K562 (cell line): ENCODE data around the gene H2AZ2. TPM values are rescaled to one million over a fixed set of nuclear protein-coding genes. Genes with fewer than 3 reads are reported as not detected.

Source experiments
- CHD1 ChIP-seq: fragments of 200-600 bp; sonication (generic); IDR thresholded peaks from one replicate; pipeline ENCODE4 v1.6.1; 2012; ENCODE audit warnings: mild to moderate bottlenecking, moderate library complexity, low read length, inconsistent platforms
- EP400 ChIP-seq: fragments of 450-650 bp; IDR thresholded peaks from 2 replicates; pipeline ENCODE4 v1.6.1; 2017; ENCODE audit warnings: antibody characterized with exemption, mild to moderate bottlenecking, moderate library complexity
- FOSL1 ChIP-seq: fragments of 200-800 bp; sonication (Bioruptor generic); conservative IDR thresholded peaks from 2 replicates; pipeline ENCODE4 v1.6.1; 2016; ENCODE audit warnings: missing genetic modification characterization, missing compliant biosample characterization
- HIVEP1 ChIP-seq: fragments of 250-450 bp; sonication (Bioruptor Pico); IDR thresholded peaks from 2 replicates; pipeline ENCODE4 v1.4.0; 2020; ENCODE audit warnings: mild to moderate bottlenecking
- HNRNPUL1 ChIP-seq: fragments of 200-400 bp; formaldehyde crosslinking; IDR thresholded peaks from 2 replicates; pipeline ENCODE4 v1.6.1; 2017; ENCODE audit warnings: low read length
- ID3 ChIP-seq, 2 experiments: fragments of 250-450 bp in 1 of 2; fragments of 450-650 bp in 1 of 2; sonication (Bioruptor Pico) in 1 of 2; IDR thresholded peaks; 2 replicates each; pipeline versions ENCODE4 v1.6.1 to v1.8.0; 2016 to 2021; ENCODE audit warnings: mild to moderate bottlenecking in 2 of 2, moderate library complexity in 2 of 2, missing compliant biosample characterization in 1 of 2, missing genetic modification characterization in 1 of 2
- MED1 ChIP-seq: sonication (generic); formaldehyde crosslinking; IDR thresholded peaks from 2 replicates; pipeline ENCODE4 v1.8.1; 2023; ENCODE audit warnings: missing genetic modification reagents, borderline replicate concordance
- MEF2D ChIP-seq: conservative IDR thresholded peaks from 2 replicates; pipeline ENCODE4 v1.6.1; 2016; ENCODE audit warnings: low read depth, missing genetic modification characterization, missing compliant biosample characterization
- POLR2AphosphoS5 ChIP-seq: IDR thresholded peaks from 2 replicates; pipeline ENCODE4 v1.6.1; 2011; ENCODE audit warnings: mild to moderate bottlenecking, low read depth, low read length, moderate library complexity; ENCODE audit not compliant: control insufficient read depth, insufficient read depth
- POLR2G ChIP-seq: fragments of 200-400 bp; formaldehyde crosslinking; IDR thresholded peaks from 2 replicates; pipeline ENCODE4 v1.6.1; 2017; ENCODE audit warnings: low read depth, mild to moderate bottlenecking, antibody characterized with exemption, low read length, moderate library complexity
- RBM25 ChIP-seq: fragments of 200-400 bp; formaldehyde crosslinking; IDR thresholded peaks from 2 replicates; pipeline ENCODE4 v1.6.1; 2018; ENCODE audit warnings: low read length, low read depth, moderate library complexity; ENCODE audit not compliant: severe bottlenecking
- SAFB ChIP-seq: fragments of 200-400 bp; formaldehyde crosslinking; IDR thresholded peaks from 2 replicates; pipeline ENCODE4 v1.6.1; 2017; ENCODE audit warnings: low read depth, low read length, borderline replicate concordance
- TFAP4 ChIP-seq: sonication (generic); formaldehyde crosslinking; IDR thresholded peaks from 2 replicates; pipeline ENCODE4 v1.8.0; 2022; ENCODE audit warnings: missing genetic modification reagents, mild to moderate bottlenecking, moderate library complexity, borderline replicate concordance
- TRIM24 ChIP-seq, 2 experiments: fragments of 450-650 bp; IDR thresholded peaks; 2 replicates each; pipeline ENCODE4 v1.6.1; 2016
- ZNF274 ChIP-seq: IDR thresholded peaks from 2 replicates; pipeline ENCODE4 v1.6.1; 2011; ENCODE audit warnings: low read depth, mild to moderate bottlenecking, low read length, moderate library complexity, borderline replicate concordance
- polyA plus RNA-seq, 8 experiments: library from polyadenylated mRNA; depleted of rRNA in 4 of 8; stranded (reverse) in 5 of 8; unstranded in 3 of 8; fragments of >200 nt; fragmentation: Nextera tagmentation in 2 of 8; fragmentation: Illumina TruSeq in 1 of 8; extraction: Ambion mirVana in 2 of 8; extraction: Trizol in 1 of 8; gene quantifications; 2 replicates each; pipeline versions ENCODE4 v1.2.1 to v1.2.3, GENCODE V29; 2011 to 2014; ENCODE audit warnings: inconsistent platforms in 1 of 8, missing spikeins in 1 of 8
- total RNA-seq, 7 experiments: library from RNA; depleted of rRNA in 6 of 7; stranded (reverse); fragments of >200 nt in 6 of 7; fragmentation: Illumina TruSeq in 2 of 7; extraction: Trizol in 2 of 7; gene quantifications; 2 replicates each; pipeline versions ENCODE4 v1.2.1 to v1.2.3, GENCODE V29; 2011 to 2021; ENCODE audit warnings: low replicate concordance in 1 of 7
- TF ChIP-seq, protein P1 (sequence below): fragments of 200-800 bp; sonication (Bioruptor generic); IDR thresholded peaks from 2 replicates; pipeline ENCODE4 v1.6.1; 2017; ENCODE audit warnings: missing genetic modification characterization, missing compliant biosample characterization
- TF ChIP-seq, protein P2 (sequence below): fragments of 250-450 bp; sonication (Bioruptor Pico); IDR thresholded peaks from 2 replicates; pipeline ENCODE4 v1.5.0; 2022; ENCODE audit warnings: mild to moderate bottlenecking
- TF ChIP-seq, protein P3 (sequence below): IDR thresholded peaks from 3 replicates; pipeline ENCODE4 v1.6.1; 2011; ENCODE audit warnings: borderline replicate concordance, mild to moderate bottlenecking, moderate library complexity; ENCODE audit not compliant: insufficient read length; ENCODE audit errors: extremely low read depth

The H2AZ2 gene
- total and polyA plus RNA-seq, 9 of the 15 experiments (the other 6 are each of a cell fraction or from before 2014, with no cell fraction given) = 105 to 382 (median 286) TPM

GRCh38 chr7:44796504-44797328, 51.2 kb downstream of the H2AZ2 start, which contains the start of gene PPIA (continued):
- TF ChIP-seq HNRNPUL1 = no peak
- TF ChIP-seq HIVEP1 (CRISPR knock-in tag) = no peak
- peak; percentile 100 for TF ChIP-seq POLR2G
- no peak for TF ChIP-seq ZNF274
- no peak for TF ChIP-seq FOSL1 (tag)
- TF ChIP-seq CHD1 = peak; percentile 94
- TF ChIP-seq MEF2D (tag) = no peak
- peak; percentile 17; the same call in 1 of the 2 replicates for TF ChIP-seq SAFB
- TF ChIP-seq EP400 = peak; percentile 94
- peak; percentile 62 for TF ChIP-seq TFAP4 (CRISPR knock-in tag)
- TF ChIP-seq, protein P1, sequence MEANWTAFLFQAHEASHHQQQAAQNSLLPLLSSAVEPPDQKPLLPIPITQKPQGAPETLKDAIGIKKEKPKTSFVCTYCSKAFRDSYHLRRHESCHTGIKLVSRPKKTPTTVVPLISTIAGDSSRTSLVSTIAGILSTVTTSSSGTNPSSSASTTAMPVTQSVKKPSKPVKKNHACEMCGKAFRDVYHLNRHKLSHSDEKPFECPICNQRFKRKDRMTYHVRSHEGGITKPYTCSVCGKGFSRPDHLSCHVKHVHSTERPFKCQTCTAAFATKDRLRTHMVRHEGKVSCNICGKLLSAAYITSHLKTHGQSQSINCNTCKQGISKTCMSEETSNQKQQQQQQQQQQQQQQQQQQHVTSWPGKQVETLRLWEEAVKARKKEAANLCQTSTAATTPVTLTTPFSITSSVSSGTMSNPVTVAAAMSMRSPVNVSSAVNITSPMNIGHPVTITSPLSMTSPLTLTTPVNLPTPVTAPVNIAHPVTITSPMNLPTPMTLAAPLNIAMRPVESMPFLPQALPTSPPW (CRISPR knock-in tag) = peak; percentile 72
- TF ChIP-seq, protein P2, sequence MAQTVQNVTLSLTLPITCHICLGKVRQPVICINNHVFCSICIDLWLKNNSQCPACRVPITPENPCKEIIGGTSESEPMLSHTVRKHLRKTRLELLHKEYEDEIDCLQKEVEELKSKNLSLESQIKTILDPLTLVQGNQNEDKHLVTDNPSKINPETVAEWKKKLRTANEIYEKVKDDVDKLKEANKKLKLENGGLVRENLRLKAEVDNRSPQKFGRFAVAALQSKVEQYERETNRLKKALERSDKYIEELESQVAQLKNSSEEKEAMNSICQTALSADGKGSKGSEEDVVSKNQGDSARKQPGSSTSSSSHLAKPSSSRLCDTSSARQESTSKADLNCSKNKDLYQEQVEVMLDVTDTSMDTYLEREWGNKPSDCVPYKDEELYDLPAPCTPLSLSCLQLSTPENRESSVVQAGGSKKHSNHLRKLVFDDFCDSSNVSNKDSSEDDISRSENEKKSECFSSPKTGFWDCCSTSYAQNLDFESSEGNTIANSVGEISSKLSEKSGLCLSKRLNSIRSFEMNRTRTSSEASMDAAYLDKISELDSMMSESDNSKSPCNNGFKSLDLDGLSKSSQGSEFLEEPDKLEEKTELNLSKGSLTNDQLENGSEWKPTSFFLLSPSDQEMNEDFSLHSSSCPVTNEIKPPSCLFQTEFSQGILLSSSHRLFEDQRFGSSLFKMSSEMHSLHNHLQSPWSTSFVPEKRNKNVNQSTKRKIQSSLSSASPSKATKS (CRISPR knock-in tag) = 0 out of 2 replicates have a peak, but pooled peaks have one; percentile 21
- TF ChIP-seq ID3 (CRISPR knock-in tag; IDR thresholded peaks at IDR 0.05) = no peak
- TF ChIP-seq ID3 (tag; IDR thresholded peaks at IDR 0.05) = peak; percentile 79; the same call in 1 of the 2 replicates
- TF ChIP-seq, protein P3, sequence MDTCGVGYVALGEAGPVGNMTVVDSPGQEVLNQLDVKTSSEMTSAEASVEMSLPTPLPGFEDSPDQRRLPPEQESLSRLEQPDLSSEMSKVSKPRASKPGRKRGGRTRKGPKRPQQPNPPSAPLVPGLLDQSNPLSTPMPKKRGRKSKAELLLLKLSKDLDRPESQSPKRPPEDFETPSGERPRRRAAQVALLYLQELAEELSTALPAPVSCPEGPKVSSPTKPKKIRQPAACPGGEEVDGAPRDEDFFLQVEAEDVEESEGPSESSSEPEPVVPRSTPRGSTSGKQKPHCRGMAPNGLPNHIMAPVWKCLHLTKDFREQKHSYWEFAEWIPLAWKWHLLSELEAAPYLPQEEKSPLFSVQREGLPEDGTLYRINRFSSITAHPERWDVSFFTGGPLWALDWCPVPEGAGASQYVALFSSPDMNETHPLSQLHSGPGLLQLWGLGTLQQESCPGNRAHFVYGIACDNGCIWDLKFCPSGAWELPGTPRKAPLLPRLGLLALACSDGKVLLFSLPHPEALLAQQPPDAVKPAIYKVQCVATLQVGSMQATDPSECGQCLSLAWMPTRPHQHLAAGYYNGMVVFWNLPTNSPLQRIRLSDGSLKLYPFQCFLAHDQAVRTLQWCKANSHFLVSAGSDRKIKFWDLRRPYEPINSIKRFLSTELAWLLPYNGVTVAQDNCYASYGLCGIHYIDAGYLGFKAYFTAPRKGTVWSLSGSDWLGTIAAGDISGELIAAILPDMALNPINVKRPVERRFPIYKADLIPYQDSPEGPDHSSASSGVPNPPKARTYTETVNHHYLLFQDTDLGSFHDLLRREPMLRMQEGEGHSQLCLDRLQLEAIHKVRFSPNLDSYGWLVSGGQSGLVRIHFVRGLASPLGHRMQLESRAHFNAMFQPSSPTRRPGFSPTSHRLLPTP = no peak
- TF ChIP-seq POLR2AphosphoS5 = peak; percentile 86
- TF ChIP-seq RBM25 = peak; percentile 98
- TF ChIP-seq MED1 = 0 out of 2 replicates have a peak, but pooled peaks have one; percentile 75
- no peak for TF ChIP-seq TRIM24 (IDR thresholded peaks at IDR 0.05)
